GM23248 (cell line): ENCODE results near the gene BAZ1B.

Experiments used
- EZH2 ChIP-seq: fragments of 200-600 bp; sonication (generic); IDR thresholded peaks from 2 replicates; pipeline ENCODE4 v1.6.1; 2018; ENCODE audit warnings: antibody characterized with exemption, mild to moderate bottlenecking; ENCODE audit not compliant: insufficient read depth, poor library complexity, severe bottlenecking
- EZH2phosphoT487 ChIP-seq: fragments of 200-600 bp; sonication (generic); IDR thresholded peaks from 2 replicates; pipeline ENCODE4 v1.6.1; 2018; ENCODE audit warnings: antibody characterized with exemption, moderate library complexity, mild to moderate bottlenecking, low read depth; ENCODE audit not compliant: insufficient read depth

- TF ChIP-seq EZH2 (no peak), EZH2phosphoT487 (no peak)
Measured at GRCh38 chr7:73448609-73449008, 73.5 kb downstream of the BAZ1B start.
